Forelimb muscle (tissue), 1 donor: ENCODE measurements around the gene RTN4RL1. TPM values are rescaled to one million over a fixed set of nuclear protein-coding genes. Genes with fewer than 3 reads are reported as not detected.
A peak's percentile ranks its signal among the peaks of the same experiment; 100 is the strongest.

Source experiments
- DNase-seq: peaks from one replicate; pipeline ENCODE4 v3.0.0-alpha.2; 2013; ENCODE audit warnings: low read depth
- polyA plus RNA-seq: library from polyadenylated mRNA; unstranded; fragments of 120-200 nt; gene quantifications from one replicate; pipeline ENCODE4 v1.2.1, GENCODE V29; 2013; ENCODE audit not compliant: insufficient read length

Gene RTN4RL1
- polyA plus RNA-seq, 1 donor = 1.5 TPM

DNA sequence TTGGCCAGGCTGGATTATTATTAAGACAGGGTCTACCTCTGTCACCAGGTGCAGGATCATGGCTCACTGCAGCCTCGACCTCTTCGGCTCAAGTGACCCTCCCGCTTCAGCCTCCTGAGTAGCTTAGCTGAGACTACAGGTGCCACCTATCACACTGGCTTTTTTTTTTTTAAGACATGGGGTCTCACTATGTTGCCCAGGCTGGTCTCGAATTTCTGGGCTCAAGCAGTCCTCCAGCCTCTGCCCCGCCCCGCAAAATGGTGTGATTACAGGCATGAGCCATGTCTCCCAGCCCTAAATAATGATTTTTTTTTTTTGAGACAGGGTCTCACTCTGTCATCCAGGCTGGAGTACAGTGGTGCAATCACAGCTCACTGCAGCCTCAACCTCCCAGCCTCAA, 22.5 kb upstream of the RTN4RL1 start:
- DNase-seq = no peak

DNA sequence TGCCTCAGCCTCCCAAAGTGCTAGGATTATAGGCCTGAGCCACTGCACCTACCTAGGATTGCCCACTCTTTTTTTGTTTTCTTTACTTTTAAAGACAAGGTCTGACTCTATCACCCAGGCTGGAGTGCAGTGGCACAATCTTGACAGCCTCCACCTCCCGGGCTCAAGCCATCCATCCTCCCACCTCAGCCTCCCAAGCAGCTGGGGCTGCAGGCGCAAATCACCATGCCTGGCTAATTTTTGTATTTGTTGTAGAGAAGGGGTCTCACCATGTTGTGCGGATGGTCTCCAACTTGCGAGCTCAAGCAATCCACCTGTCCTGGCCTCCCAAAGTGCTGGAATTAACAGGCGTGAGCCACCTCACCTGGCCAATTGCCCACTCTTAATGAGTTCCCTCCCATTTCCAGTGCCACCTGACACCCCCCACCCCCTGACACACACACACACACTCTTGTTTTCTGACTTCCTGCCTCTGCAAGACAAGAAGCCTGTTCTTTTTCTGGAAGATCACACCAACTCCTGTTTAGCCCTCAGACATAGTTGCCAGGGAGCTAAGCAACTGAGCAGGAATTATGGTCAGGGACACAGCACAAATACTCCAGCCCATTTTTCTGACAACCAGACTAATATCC, 19.2 kb upstream of the RTN4RL1 start:
- DNase-seq = no peak

DNA sequence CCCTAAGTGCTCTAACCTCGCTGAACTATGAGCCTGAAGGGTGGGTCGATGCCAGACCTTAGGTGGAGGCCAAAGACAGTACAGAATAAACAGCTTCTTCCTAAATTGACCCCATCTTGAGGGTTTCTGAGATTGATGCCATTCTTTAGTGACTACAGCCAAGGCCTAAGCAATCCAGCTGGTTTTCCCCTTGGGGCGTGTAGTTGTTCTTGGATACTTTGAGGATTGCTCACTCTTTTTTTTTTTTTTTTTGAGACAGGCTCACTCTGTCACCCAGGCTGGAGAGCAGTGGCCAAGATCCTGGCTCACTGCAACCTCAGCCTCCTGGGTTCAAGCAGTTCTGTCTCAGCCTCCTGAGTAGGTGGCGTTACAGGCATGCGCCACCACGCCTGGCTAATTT, 18.7 kb upstream of the RTN4RL1 start:
- DNase-seq = no peak

DNA sequence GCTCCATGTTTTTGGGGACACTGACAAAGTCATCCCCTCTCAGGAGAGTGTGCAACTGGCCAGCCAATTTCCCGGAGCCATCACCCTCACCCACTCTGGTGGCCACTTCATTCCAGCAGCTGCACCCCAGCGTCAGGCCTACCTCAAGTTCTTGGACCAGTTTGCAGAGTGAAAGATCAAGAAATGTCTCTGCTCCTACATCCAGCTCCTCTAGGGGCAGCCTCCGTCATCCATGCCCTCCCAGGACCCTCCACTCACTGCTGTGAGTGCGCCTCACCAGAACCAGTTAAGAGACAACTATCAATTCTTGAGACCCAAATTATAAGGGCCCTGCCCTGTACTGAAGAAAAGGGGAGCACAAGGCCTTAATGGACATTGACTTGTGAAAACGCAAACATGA, 17.8 kb upstream of the RTN4RL1 start:
- no peak for DNase-seq

DNA sequence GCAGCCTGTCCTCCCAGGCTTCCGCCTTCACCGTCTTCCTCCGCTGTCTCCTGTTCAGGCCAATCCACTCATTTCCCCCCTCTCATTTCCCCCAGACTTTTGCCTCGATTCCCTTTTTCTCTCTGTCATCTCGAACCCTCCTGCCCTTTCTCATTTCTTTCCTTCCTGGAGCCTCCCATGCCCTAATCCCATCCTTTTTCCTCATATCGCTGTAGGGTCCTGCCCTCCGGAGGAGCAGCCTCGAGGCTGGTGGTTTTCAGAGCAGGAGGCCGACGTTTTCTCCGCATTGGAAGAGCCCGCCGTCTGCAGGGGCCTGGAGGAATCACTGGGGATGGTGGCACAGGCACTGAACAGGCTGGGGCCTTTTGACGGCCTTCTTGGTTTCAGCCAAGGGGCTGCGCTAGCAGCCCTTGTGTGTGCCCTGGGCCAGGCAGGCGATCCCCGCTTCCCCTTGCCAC, 17.3 kb upstream of the RTN4RL1 start:
- DNase-seq = no peak

DNA sequence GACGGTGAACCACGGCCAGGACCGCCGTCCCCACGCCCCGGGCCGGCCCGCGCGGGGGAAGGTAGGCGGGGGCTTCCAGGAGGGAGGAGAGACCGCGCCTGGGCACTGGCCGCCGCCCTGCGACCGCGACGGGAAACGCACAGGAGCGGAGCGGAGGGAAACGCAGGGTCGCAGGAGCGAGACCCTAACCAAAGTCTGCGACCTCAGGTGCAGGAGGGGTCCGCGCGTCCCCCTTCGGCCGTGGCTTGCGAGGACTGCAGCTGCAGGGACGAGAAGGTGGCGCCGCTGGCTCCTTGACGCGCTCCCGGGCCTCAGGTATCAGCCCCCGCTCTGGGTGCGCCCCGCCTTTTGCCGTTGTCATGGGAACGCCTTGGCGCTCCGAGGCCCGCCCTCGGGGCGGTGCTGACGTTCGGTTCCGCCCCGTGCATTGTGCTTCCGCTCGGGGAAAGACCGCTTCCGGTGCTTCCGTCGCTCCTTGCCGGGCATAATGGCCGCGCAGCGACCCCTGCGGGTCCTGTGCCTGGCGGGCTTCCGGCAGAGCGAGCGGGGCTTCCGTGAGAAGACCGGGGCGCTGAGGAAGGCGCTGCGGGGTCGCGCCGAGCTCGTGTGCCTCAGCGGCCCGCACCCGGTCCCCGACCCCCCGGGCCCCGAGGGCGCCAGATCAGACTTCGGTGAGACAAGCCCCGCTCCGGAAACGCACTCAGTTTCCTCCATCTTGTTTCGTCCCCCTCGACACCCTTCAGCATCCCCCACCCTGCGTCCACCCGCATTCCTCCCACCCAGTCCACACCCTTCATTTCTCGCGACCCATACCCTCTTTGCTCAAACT, 16.6 kb upstream of the RTN4RL1 start, which contains the start of gene OVCA2:
OVCA2 (plus strand) TSS at position 462 of the 829 bp plus-strand sequence; CDS start at position 488, 26 bp downstream.
- peak; percentile 86 for DNase-seq

DNA sequence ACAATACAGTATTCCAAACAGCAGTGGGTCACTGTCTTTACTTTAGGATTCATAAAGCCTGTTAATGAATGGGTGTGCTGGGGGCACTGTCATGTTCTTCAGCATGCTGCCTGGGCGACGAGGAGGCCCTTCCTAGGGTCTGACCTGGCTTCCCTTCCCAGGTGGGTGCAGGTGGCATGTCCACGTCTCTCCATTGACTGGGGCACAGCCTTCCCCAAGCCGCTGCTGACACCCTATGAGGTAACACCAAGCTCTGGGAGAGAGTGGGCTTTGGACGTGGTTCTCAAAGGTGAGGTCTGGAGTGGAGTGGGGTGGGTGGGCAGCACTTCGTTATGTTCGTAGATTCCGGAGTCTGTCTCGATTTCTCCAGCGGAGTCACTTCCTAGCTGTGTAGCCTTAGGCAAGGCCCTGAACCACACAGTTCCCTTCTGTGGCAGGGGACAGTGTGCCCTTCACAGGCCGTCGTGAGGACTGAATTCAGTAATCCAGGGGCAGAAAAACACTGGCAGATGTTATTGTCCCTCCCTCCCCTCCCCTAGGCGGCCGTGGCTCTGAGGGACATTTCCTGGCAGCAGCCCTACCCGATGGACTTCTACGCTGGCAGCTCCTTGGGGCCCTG, 15.9 kb upstream of the RTN4RL1 start:
- no peak for DNase-seq

DNA sequence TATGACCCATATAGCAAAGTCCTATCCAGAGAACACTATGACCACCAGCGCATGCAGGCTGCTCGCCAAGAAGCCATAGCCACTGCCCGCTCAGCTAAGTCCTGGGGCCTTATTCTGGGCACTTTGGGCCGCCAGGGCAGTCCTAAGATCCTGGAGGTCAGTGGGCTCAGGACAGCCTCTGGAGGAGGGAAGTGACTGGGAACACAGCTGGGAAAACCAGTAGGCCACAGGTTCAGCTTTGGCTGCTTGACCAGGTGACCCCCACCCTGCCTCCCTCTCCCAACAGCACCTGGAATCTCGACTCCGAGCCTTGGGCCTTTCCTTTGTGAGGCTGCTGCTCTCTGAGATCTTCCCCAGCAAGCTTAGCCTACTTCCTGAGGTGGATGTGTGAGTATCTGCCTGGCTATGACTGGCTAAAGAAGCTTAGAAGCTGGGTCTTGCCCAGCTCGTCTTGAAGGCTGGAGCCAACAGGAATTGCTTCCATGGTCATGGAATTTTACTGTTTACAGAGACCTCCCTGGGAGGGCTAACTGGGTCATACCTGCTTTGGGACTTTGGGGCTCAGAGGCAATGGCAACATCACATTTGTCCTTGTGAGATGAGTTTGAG, 15.2 kb upstream of the RTN4RL1 start:
- no peak for DNase-seq

DNA sequence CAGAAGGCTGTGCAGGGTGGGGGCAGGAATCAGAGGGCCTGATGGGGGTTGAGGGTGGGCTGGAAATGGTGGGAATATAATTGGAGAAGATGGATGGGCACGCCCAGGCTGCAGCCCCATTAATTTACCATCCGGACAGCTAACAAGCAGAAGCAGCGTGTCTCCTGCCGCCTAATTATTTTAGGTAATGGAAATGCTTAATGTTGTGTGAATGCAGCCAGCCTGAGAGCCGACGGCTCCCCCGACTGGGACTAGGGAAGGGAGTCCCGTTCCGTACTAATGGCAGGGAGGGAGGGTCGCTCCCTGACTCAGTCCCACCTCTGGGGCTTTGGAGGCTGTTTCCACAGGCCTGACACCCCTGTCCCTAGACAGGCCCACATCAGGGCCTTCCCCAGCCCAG, 12.0 kb upstream of the RTN4RL1 start:
- DNase-seq = no peak

DNA sequence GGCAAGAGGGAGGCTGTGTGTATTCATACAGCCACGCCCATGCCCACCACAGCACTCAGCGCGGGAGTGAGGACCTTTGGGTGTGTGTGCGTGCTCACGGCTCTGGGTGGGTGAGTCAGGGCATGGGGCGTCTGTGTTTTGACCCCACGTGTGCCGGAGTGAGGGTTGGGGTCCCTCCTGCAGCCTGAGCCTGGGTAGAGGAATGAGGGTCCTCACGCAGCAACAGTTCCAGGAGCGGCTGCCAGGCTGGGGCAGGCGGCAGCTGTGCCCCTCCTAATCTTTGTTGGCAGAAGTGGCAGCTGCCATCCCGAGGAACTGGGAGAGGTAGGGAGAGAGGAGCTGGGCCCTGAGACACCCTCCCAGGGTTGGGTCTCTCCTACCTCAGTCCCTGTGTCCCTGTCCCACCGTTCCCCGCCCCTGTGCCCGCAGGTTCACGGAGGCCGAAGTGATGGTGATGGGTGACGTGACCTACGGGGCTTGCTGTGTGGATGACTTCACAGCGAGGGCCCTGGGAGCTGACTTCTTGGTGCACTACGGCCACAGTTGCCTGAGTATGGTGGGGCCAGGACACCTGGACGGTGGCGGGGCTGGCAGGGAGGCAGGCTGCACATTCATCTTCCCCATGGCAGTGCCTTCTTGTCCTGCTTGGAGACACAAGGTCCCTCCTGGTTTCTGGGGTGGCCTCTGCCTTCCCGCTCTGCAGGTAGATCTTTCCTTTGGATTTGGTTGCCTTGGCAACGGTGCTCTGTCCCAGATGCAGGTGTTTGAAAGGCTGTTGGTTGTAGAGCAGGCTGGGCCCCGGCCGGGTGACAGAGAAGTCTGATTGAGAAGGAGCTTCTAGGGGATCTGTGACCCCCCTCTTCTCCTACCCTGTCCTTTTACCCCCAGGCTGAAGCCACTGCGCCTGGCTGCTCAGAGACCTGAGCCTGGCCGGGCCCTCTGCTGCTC, 10.7 kb upstream of the RTN4RL1 start:
- DNase-seq = no peak

DNA sequence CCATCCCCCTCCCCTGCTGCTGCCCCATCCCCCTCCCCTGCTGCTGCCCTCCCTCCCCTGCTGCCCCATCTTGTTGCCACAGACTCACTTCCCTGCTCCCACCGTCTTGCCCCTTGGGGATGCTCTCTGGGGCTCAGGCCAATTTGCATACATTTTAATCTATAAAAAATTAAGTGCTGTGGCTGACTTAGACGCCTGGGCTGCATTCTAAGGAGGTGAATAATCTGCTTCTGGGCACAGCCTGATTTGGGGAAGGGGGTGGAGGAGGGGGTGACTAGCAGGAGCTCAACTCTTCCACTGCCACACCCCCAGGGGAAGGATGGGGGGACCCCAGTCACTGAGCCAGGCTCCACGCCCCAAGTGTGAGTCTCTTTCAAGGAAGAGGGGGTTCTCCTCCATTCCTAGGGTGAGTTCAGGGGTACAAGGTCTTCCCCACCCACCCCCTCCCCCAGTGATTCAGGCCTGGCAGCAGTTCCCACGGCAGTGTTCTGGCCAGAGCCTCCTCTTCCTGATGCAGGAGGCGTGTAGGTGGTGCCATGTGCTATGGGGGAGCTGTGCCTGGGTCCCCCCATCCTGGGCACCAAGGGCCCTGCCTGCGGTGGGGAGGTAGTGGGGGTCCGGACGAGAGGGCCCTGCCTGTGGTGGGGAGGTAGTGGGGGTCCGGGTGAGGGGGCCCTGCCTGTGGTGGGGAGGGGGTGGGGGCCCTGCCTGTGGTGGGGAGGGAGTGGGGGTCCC, 9.8 kb upstream of the RTN4RL1 start:
- DNase-seq = no peak

DNA sequence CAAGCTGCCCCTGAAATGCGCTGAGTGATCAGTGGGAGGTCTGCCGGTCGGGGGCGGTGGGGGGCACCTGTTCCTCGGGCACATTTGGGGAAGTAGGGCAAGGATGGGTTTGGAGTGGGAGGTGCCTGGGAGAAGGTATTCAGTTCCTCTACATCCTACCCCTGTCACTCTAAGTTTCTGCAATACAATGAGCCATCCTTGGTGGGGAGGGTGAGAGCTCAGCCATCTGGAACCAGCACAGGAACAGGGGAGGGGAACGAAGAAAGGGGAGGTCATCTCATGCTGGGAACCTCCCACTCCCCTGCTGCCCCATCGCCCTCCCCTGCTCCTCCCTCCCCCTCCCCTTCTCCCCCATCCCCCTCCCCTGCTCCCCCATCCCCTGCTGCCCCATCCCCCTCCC, 9.0 kb upstream of the RTN4RL1 start:
- DNase-seq = no peak

DNA sequence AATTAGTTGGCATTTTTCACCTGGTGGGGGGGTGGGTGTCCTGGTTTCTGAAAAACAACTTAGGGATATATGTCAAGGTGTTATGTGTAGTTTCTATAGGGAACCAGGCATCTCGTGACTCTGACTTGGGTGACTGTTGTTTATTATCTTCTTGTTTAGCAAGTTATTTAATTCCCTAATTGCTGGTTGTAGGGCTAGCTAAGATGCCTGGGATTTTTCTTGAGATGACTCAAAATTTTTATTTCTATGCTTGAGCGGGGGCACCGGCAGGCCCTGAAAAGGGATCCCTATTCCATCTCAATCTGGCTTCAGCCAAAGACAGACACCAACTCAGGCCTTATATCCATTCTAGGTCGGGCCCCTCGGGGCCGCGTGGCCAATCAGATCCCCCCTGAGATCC, 8.0 kb upstream of the RTN4RL1 start:
- no peak for DNase-seq

DNA sequence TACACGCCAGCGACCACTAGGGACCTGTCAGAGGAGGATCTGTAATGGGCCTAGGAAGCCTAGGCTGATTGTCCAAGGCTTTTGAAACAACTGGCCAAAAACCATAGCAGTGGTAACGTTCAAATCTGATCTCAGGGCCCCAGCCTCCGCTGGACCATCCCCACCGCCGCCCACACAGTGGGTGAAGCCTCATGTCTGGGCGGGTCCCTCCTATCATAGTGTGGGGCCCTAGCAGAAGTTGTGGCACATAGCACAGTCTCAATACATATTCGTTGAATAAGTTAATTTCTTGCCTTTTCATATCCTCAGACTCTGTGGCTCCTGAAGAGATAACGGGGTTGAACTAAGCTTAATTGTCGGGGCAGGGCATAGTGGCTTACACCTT, 5.6 kb upstream of the RTN4RL1 start:
- DNase-seq = no peak

DNA sequence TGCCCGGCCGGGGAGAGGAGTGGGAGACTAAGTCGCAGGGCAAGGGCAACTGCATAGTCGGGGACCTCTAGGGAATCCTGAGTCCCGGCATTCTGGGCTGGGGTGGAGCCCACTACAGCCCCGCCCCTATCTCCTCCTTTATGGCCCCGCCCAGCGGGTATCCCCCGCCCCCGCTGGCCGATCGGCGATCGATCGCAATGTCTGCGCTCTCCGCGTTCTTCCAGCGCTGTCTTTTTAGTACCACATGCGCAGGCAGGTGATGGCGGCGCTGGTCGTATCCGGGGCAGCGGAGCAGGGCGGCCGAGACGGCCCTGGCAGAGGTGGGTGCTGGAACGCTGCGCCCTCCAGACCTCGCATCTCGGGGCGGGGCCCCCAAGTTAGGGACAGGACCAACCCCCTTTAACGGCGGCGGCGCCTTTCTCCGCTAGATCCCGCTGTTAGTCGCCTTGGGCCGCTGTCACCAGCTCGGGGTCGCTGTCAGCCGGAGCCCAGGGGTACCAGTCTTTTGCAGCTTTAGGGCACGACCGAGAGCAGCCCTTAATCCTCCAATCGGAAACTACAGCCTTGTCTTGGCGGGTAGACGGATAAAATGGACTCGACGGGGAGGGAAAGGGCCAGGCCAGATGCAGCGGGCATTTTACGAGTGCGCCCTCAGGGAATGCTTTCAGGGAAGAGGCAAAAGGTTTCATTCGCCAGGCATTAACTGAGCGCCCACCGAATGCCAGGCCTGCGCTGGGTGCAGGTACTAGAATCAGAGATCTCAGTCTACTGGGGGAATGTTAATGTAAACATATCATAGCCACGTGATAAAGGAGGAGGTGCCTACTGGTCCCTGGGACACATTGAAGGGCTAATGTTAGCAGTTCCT, 5.0 kb upstream of the RTN4RL1 start, which contains the start of gene DPH1:
DPH1 (plus strand) TSS at position 243 of the 868 bp plus-strand sequence; CDS start at position 260, 17 bp downstream.
- no peak for DNase-seq

DNA sequence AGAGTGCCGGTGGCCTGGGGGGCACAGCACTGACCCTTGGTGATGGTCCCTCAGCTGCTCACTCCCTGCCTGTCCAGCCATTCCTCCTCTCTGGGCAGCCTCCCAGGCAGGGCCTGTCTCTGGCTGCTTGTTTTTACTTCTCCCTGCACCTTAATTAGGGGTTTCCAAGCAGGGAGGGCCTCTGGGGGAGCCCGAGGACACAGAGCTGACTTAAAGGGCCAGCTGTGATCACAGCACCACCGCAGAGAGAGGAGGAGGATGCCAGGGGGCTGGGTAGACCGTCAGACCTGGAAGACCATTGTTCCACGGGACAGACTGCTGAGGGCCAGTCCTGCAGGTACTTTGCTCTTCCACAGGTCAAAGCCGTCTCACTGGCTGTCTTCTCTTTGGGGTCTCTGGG, 3.6 kb upstream of the RTN4RL1 start:
- DNase-seq = no peak

DNA sequence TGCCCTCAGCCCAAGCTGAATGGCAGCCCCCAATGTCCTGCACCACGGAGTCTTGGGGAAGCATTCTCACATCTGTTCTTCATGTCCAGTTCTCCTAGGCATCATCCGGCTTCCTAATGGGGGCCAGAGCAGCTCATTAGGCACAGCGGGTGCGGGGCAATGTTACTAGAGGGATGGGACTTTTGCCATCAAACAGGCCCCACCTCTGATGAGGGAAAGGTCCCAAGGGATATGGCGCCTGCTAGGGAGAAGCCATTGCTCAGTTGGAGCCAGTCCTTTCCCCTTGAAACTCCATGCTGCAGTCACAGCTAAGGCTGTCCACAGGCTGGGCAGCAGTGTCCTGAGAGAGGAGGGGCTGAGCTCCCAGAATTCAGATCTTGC, 3.1 kb upstream of the RTN4RL1 start:
- no peak for DNase-seq

DNA sequence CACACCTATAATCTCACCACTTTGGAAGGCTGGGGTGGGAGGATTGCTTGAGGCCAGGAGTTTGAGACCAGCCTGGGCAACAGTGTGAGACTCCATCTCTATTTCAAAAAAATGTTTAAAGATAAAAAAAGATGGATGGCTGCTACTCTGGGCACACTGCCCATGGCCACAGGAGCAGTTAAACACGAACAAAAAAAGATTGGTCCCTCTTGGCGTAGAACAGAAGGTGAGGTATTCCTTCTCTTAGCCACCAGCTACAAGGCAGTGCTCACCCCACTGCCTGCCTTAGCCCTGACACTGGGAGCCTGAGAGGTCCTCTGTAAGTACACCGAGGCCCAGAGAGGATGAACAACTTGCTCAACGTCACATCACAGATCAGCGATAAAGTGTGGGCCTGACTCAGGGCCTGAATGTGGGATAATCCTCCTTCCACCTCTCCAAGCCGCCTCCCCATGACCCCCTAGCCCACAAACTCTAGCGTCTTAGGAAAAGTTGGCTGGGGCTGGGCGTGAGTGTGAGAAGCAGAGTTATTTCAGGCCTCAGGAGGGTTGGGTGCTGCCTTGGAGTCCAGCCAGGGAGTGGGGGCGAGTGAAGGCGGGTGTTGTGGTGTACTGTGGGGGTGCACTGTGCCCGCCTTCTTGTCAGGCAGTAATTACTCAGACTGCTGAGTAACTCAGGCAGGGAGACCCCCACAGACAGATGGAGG, 2.5 kb upstream of the RTN4RL1 start:
- DNase-seq = no peak
